HL-60/S4 (cell line): Measurements from ENCODE around the gene METTL25.

ENCODE experiments used
- in situ Hi-C: fragments of 300-500 bp; cut with MboI; formaldehyde crosslinking; loops from 2 replicates; pipeline ENCODE4 v1.14.3; 2022; ENCODE audit warnings: low sequenced_read_pairs

Gene METTL25

DNA sequence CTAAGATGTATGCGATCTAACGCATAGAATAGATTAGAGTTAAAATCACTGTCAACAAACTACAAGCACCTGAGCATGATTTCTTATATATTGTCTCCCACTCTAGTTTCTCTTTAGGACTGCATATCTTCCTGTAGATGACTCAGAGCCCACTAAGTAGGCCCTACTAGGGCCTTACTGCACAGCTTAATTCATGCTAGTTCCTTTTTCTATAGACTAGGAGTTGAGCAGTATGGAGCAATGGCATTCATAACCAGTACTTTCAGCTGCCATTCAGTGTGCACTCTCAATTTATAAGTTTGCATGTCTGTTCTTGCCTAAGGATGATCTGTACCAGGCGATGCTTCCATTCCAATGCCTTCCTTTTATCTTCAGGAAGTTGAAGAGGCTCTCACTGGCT is 103.5 kb downstream of the METTL25 start:
- in situ Hi-C loops, result no loop called here

DNA sequence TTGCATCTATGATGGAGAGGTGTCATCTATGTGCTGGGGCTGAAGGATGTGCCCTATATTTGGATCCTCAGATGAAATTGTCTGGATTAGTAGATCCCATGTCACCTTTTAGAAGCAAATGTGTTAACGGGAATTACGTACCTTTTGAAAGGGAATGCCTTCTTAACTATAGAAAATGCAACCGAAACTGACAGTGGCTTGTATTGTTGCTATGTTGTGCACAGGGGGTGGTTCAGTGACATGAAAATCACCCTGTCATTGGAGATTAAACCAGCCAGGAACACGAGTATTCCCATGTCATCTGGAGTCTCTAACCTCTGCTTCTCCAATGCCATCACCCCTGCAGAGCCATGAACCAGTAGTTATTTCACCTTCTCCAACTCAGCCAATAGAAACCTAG is 110.2 kb downstream of the METTL25 start:
- in situ Hi-C loops, result no loop called here

DNA sequence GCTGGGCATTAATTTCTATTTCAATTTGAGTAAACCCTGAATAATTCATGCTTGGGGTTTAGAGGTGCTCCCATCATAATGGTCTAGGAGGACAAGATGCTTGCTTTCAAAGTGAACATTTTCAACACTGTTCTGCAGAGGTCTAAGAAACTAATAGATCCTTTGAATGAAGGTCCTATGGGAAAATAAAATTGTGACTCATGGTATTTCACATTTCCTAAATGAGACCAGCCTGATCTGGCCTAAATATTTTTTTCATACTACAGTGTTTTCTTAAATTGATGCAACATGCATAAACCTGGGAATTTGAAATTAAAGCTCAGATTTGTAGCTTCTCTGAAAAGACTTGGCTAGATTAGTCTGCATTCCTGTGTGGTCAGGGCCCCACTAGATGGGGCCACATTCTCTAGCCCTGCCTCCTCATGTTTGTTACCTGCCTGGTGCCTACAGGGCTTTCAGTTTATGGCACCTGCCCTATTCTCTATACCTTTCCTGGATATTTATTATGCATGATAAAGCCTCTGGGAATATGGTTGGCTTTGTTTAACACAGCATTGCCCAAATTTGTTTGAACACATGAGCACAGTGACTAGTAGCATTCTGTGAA is 112.7 kb downstream of the METTL25 start:
- in situ Hi-C loops, result no loop called here

DNA sequence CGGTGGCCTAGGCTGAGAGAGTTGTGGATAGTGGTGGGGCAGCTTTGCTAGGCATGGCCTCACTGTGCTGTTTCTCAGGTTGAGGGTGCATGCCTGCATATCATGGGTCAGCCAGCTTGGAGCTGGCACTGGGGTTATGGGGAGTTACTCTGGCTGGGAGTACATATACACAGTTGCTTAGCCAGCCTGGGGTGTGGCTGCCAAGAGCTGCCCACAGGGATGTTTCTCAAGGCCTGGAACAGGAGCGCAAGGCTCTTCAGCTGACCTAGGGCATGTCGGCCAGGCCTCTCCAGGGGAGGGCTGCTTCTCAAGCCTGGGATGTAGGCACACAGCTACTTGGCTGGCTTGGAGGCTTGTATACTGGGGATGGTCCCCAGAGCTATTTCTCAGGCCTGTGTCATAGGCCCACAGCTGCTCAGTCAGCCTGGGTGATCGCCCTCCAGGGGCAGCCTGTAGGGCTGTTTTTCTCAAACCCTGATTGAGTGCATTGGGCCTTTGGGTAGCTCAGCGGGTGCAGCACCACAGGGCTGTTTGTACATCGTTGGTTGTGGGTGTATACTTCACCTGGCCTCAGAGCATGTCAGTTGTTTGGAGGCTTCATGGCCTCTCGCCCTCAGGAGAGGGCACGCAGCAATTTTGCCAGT is 114.9 kb downstream of the METTL25 start:
- in situ Hi-C loops, result no loop called here

DNA sequence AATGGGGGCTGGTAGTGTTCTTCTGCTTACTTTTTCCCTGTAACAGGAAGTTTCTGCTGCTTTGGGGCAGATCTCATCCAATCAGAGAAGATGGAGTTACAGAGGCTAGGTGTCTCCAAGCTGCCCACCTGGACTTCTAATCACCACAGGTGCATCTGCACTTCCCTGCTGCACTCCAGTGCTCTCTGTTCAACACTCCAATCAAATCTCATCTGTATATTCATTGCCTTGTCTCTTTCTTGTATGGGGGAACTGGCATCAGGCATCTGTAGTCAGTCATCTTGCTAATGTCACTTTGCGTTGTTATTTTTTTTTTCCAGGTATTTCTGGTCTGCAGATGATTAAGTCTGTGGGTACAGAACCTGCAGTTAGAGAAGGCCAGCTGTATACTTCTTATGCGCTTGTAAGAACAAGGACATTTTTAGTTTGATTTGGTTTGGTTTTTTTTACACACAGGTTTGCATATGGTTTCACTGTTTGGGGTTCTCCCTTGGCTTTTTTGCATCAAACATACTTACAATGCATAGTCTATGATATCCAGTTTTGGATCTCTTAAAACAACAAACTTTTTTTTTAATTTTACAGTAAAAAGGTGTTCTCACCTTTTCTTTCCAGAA is 116.0 kb downstream of the METTL25 start:
- in situ Hi-C loops, result no loop called here

DNA sequence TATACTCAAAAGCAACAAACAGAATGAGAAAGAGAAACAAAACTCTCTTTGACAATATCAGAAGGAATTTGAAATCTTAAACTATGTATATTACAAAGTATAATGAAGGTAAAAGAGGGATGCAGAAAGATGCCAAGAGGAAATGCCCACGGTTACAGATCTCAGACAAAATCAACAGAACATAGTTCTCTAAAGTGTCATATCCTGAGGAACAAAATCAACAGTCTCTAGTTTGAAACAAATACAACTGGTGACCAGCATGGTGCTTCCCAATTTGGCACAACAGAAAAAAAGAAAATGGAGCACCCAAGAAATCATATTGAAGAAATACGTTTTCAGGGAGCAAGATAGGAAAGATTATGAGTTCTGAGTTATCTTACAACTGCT is 116.5 kb downstream of the METTL25 start:
- in situ Hi-C loops, result no loop called here

DNA sequence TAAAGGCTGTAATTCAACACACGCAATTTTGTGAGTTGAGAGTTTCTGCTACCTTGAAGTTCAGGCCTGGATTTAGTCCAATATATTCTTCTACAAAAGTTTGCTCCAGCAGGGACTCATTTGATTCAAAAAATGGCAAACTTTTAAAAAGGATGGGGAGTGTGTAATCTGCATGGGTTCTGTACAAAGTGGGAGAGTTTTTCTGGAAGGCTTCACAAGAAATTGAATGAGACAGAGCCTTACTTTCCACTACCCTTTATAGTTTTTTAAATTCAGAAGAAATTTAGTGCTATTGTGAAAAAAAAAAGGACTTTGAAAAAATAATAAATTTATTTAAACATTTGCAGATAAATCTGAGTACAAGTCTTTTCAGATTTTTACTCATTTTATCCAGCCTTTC is 116.9 kb downstream of the METTL25 start:
- in situ Hi-C loops, result no loop called here

DNA sequence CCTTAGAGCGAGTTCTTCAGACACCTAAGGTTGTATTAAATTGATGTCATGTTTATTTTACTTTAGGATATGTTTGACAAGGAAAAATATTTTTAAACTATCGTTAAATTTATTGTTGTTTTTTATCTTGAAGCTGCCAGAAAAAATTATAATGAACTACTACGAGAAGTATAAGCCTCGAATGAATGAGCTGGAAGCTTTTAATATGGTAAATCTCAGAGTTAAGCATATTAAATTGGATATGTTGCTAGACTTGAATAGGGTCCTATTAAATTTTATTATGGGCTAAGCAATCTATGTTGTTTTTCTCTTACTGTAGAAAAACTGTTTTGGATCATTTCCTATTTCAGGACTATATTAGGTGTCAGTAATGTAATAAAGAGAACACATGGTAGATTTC is 118.2 kb downstream of the METTL25 start:
- in situ Hi-C loops, result no loop called here

DNA sequence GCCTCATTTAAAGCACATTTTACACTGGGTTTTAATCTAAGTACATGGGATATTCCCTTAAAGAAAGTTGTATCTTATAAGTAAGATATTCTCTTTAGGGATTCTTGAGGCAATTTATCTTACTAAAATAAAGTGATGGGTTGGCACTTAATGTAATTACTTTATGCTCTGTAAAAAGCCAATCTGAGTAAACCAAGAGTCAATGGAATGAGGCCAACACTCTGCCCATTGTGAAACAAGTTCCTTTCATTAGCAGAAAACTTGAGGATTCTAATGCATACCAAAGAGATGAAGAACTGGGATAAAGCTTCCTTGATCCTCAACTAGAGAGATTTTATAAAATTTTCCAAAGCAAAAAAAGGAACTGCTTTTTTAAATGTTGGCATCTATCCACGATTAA is 121.2 kb downstream of the METTL25 start:
- in situ Hi-C loops, result no loop called here

DNA sequence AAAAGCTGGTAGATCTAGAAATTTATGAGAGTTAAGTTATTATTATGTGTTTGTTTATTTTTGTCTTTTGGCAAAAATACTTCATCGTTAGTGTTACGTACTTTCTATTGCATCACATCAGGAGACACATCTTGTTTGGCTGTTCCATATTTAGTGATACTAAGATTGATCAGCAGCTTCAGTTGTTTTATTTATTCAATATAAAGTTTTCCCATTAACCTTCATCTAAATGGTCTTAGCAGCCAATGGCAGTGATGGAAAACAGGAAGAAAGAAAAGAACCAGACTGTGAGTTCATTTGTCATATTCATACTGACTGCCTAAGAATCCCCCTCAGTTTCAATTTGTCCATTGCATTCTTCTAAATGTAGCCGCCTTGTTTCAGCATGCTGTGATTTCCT is 122.3 kb downstream of the METTL25 start:
- in situ Hi-C loops, result no loop called here

DNA sequence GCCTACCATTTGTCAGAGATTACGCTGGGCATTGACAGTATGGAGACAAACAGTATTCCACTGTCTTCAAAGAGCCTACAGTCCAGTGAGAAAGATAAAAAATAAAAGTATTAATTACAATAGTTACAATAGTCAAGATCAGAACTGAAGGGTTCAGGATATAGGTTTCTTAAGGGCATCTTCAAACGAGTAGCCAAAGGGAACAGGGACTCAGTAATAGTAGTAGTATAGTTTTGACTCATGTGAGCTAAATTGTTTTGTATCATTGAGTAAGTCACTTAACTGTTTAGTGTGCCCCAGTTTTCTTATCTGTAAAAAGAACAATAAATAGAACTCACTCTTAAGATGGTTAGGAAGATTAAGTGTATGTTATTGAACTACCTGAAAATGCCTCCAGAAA is 123.6 kb downstream of the METTL25 start:
- in situ Hi-C loops, result no loop called here

DNA sequence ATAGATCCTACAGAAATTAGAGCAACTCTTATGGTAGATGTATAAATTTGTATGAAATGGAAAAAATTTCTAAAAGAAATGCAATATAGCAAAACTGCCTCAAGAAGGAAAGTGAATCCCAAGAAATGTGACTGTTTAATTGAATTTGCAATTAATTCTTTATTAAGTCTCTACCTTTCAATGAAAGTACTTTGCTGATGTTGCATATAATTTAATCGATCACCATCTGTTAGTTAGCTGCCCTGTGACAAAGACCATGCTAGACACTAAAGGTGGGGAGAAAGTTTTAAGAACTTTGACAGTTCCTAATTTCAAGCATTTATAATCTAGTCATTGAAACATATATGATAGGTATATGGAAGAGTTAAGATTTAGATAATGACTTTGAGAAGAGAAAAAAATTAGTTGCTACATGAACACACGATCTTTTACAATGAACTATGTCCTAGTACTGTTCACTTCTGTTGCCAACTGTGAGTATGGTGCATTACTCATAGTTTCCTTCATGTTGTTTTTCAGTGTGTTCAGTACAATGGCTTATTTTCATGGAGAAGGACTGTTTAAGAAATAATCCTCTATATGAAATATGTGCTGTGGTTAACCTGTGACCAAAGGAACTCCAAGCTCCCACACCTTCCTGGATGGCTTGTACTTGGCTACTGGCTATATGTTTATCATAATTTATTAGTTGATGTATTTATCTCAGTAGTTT is 128.4 kb downstream of the METTL25 start:
- in situ Hi-C loops, result no loop called here

DNA sequence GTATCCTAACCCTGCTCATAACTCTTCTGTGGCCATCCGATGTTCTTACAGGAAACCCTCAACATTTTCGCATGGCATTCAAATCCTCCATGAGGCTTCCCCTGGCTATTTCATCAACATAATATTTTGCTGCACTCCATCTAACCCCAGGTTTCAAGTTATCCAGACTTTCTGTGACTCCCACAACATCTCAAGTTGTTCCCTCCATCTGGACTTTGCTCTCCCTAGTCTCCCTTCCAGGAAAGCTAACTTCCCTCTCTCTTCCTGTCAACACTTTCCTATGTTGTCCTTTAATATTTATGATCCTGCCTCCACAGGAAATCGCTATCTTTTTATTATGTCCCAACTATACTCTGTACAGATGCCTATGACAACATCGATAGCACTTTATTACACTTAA is 146.1 kb downstream of the METTL25 start:
- in situ Hi-C loops, result no loop called here

DNA sequence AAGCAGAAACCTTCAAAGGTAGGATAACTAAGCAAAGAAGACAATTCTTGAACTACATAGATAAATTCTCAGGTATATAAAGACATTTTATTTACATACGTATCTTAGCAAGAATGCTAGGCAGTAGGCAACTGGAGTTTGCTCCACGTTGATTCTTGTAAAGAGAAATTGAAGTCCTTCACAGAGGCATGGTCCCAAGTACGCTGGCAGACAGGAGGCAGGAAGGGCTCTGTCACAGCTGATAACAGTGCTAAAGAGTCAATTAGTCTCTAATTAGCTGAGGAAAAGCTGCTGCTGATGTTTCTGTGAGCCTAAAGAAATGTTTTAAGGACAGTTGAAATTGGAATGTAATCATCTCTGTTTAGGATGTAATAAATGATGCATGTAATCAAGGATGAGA is 146.8 kb downstream of the METTL25 start:
- in situ Hi-C loops, result no loop called here

DNA sequence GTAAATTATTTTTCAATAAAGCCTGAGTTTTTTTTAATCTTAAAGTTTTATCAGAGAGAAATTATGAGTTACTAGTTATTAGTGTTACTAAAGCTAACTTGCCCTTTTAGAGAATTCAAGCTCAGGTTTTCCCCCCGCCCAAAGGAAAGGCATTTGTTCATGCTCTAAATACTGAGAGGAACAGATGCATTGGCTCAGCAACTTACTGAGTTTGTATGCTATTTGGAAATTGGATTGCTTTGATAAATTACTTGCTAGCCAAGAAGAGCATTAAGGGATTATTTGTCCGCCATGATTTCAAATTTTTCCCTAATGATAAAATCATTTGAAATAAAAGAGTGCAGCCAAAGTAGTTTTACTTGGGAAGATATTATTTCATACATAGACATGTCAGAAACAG is 149.4 kb downstream of the METTL25 start:
- in situ Hi-C loops, result no loop called here

DNA sequence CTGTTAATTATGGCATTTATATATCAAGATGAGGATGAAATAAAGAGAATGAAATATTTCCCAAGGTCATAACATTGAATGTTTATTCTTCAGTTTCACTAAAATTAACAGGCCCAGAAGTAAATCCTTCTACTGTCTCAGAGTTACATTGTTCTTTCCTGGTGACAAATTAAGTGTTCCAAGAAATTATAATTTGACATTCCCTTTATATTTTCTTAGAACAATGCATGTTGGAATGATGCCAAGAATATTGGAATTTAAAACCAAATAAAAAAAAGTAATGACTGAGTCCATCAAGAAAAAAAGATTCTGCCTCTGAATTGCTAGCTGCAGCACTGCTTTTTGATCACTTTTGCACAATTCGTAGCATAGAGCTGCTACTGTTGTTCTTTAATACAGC is 152.1 kb downstream of the METTL25 start:
- in situ Hi-C loops, result no loop called here

DNA sequence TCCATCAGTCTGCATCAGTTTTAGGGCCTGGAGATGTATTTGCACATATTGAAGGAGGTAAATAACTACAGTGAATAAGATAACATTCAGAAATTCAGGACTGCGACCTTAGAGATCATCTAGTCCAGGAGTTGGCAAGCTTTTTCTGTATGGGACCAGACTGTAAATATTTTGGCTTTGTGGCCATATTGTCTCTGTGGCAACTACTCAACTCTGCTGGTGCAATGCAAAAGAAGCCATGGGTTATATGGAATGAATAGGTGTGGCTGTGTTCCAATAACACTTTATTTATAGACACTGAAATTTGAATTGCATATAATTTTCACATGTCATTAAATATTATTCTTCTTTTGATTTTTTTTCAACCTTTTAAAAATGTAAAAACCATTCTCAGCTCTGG is 156.6 kb downstream of the METTL25 start:
- in situ Hi-C loops, result no loop called here

DNA sequence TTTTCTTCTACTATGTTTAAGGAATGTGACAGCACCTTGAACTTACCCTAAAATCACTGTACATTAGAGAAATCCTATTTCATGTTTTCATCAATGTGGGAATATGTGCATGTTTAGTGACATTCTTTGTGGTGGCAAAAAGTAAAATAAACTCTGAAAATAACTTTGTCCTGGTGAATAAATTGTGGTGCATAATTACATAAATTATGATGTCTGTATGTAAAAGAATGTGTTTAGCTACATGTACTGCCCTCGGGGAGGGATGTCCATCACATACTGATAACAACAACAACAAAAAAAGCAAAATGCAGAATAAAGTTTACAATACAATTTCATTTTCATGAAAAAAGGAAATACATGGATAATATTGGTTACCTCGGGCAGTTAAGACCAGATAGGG is 157.3 kb downstream of the METTL25 start:
- in situ Hi-C loops, result no loop called here

DNA sequence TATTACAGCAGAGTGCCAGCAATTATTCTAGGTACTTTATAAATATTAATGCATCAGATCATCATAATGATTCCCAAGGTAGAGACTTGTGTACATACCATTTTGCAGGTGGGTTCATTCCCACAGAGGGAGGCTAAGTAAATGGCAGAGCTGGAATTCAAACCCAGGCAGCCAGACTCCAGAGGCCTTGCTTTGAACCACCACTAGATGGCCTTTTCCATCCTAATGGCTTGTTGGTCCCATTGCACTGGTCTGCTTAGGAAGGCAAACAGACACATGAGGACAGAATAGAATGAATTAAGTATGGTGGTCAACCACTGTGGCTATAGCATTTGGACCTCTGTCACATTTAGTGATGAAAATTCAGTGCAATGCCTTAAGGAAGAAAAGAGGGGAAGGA is 158.7 kb downstream of the METTL25 start:
- in situ Hi-C loops, result no loop called here

DNA sequence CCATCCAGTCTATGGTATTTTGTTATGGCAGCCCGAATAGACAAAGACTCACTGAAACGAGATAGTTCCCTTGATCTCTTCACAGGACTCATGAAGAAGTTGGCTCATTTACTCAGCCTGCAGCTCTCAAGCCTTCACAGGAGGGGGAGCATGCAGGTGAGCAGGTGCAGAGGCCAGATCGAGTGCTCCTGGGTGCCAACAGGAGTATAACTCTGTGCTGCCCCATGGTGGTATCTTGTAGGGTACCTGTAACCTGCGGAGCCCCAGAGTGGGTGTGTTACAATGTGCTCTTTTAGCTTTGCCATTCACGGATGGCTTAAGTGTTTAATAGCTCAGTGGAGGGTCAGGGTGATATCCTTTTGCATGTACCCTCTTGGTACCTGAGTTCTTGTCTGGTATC is 159.5 kb downstream of the METTL25 start:
- in situ Hi-C loops, result no loop called here

DNA sequence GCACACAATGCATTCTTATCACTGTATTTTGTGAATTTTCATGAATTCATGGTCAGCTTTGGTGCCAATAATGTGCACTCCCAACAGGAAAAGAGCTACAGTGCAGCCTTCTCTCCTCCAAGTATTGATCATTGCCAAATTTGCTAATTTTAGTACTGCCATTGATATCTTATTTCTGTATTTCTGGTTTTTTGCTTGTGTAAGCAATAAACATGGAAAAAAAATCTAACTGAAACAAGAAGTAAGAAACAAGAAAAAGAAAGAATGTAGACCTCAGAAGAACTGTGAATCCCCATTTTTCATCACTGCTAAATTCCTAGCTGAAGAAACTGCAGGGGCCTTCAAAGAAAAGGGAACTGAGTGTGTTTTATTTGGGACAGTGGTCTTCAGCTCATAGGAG is 161.2 kb downstream of the METTL25 start:
- in situ Hi-C loops, result no loop called here

DNA sequence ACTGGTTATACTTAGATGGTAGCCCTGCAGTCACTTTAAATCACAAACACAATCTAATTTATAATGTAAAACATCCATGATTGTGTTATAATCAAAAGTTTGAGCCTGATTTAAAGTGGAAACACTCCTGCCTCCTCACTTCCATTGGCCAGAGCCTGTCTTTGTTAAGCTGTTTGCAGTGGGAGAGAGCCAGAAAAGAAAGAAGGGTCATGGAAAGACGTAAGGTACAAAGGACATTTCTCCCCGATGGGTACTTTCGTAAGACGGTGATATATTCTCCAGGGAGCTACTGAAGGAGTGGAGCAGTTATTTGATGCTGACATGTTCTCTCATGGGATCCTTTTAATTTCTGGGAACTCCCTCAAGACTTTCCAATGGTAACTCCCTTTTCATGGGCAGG is 164.0 kb downstream of the METTL25 start:
- in situ Hi-C loops, result no loop called here
